ENCODE data around the gene LTF. TPM values are rescaled to one million over a fixed set of nuclear protein-coding genes. Genes with fewer than 3 reads are reported as not detected.

Gene LTF
- total RNA-seq, 2 experiments from 2014 or later, result not detected

DNA sequence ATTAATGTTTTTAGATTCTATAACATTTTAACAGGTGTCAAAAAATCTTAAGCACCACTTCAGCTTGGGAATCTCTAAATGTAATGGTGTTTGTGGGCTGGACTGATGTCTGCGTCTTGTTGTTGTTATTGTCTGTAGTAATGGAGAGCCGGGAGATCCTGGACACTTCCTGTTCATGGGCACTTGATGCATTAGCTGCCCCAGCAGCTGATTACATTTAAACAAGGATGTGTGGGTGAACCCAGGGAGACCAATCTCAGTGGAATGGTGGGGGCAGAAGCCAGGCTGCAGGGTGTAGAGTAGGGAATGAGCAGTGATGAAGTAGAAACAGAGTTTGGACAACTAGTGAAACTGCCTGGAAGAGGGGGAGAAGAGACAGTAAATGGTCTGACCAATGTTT is 65.6 kb downstream of the LTF start:
- BruUV-seq (replicated peaks), result no TSS peak
- Histone ChIP-seq H3K79me2 (ENCODE audit: insufficient read depth, low read depth, low read length) (no peaks in the 10 kb centered on the region), H2AFZ (ENCODE audit: low read length) (no peak overlapping the region), H3K4me3 (ENCODE audit: low read depth, low read length, poor library complexity, severe bottlenecking) (no peak overlapping the region), H3K36me3 (ENCODE audit: insufficient read depth, low read length) (no peaks in the 10 kb centered on the region), H3K4me2 (ENCODE audit: low read length) (no peak overlapping the region), H3K9me3 (ENCODE audit: low read length) (no peaks in the 10 kb centered on the region), H3K4me1 (ENCODE audit: insufficient read depth, low read length, poor library complexity, severe bottlenecking) (no peaks in the 10 kb centered on the region), H3K9me2 (ENCODE audit: insufficient read depth, low read length) (no peaks in the 10 kb centered on the region), H4K20me1 (ENCODE audit: insufficient read depth, low read length) (no peaks in the 10 kb centered on the region), H3K27ac (ENCODE audit: low read depth, low read length, poor library complexity, severe bottlenecking) (no peak overlapping the region)
- ChIA-PET CTCF (ENCODE audit: unreplicated experiment) (no interaction called here), POLR2A (interaction anchor here (2.2 kb wide), 1 partner anchor 16 kb away, joined by 7 read pairs; no protein-coding TSS in a partner anchor)
- TF ChIP-seq EZH2phosphoT487 (IDR thresholded peaks at IDR 0.05; ENCODE audit: borderline replicate concordance, low read depth, low read length), result no peak
- no peak for TF ChIP-seq CTCF (conservative IDR thresholded peaks at IDR 0.05; ENCODE audit: low read length)
- intact Hi-C loops (cut with micrococcal nuclease; ENCODE audit: unreplicated experiment), result no loop called here
- DNase-seq (ENCODE audit: low spot score), result no peak

GRCh38 chr3:46398186-46398955 is 66.3 kb downstream of the LTF start:
- no TSS peak for BruUV-seq (replicated peaks)
- H3K9me3 ChIP-seq (ENCODE audit: low read length), result no peaks in the 10 kb centered on the region

More at GRCh38 chr3:46398186-46398955, 66.3 kb downstream of the LTF start:
- H3K79me2 ChIP-seq (ENCODE audit: insufficient read depth, low read depth, low read length), result no peaks in the 10 kb centered on the region
- H3K27ac ChIP-seq (ENCODE audit: low read depth, low read length, poor library complexity, severe bottlenecking), result no peak overlapping the region
- intact Hi-C loops (cut with micrococcal nuclease; ENCODE audit: unreplicated experiment), result no loop called here
- no peaks in the 10 kb centered on the region for H4K20me1 ChIP-seq (ENCODE audit: insufficient read depth, low read length)
- TF ChIP-seq CTCF (conservative IDR thresholded peaks at IDR 0.05; ENCODE audit: low read length), result no peak
- TF ChIP-seq EZH2phosphoT487 (IDR thresholded peaks at IDR 0.05; ENCODE audit: borderline replicate concordance, low read depth, low read length), result no peak
- ChIA-PET CTCF (ENCODE audit: unreplicated experiment) (no interaction called here), POLR2A (interaction anchor here (2.2 kb wide), 1 partner anchor 15 kb away, joined by 7 read pairs; no protein-coding TSS in a partner anchor)
- H3K4me1 ChIP-seq (ENCODE audit: insufficient read depth, low read length, poor library complexity, severe bottlenecking), result no peaks in the 10 kb centered on the region
- no peak overlapping the region for H3K4me2 ChIP-seq (ENCODE audit: low read length)
- DNase-seq (ENCODE audit: low spot score), result no peak
- no peaks in the 10 kb centered on the region for H3K36me3 ChIP-seq (ENCODE audit: insufficient read depth, low read length)
- H2AFZ ChIP-seq (ENCODE audit: low read length), result no peak overlapping the region
- H3K4me3 ChIP-seq (ENCODE audit: low read depth, low read length, poor library complexity, severe bottlenecking), result no peak overlapping the region
- no peaks in the 10 kb centered on the region for H3K9me2 ChIP-seq (ENCODE audit: insufficient read depth, low read length)
